Cardiac muscle cell (in vitro differentiated cells and primary cell): ENCODE measurements around the gene CMTM6. TPM values are rescaled to one million over a fixed set of nuclear protein-coding genes. Genes with fewer than 3 reads are reported as not detected.

Experiments used
- DNase-seq, 2 donors: peaks; one replicate each; pipeline versions ENCODE4 v3.0.0 to v3.0.0-alpha.2; 2010 to 2017; ENCODE audit warnings: low read depth in 1 of 2, low spot score in 1 of 2
- H3K27ac ChIP-seq: fragments of 200-600 bp; sonication (generic); 2 replicates; pipeline ENCODE4 v1.5.1; 2016
- H3K27me3 ChIP-seq: fragments of 200-600 bp; sonication (generic); 2 replicates; pipeline ENCODE4 v1.6.0; 2016; ENCODE audit warnings: control low read depth
- H3K36me3 ChIP-seq: fragments of 200-600 bp; sonication (generic); 2 replicates; pipeline ENCODE4 v1.5.1; 2016; ENCODE audit warnings: control low read depth
- H3K4me1 ChIP-seq: fragments of 200-600 bp; sonication (generic); 2 replicates; pipeline ENCODE4 v1.8.1; 2017; ENCODE audit warnings: low read depth, mild to moderate bottlenecking, mixed run types
- H3K4me3 ChIP-seq: fragments of 200-600 bp; sonication (generic); 2 replicates; pipeline ENCODE4 v1.5.1; 2016; ENCODE audit warnings: mild to moderate bottlenecking
- H3K9me3 ChIP-seq: fragments of 200-600 bp; sonication (generic); 2 replicates; pipeline ENCODE4 v1.5.1; 2017; ENCODE audit warnings: low read depth, mild to moderate bottlenecking, control low read depth
- polyA plus RNA-seq: library from polyadenylated mRNA; unstranded; fragments of >200 nt; fragmentation: Nextera tagmentation; extraction: Ambion mirVana; gene quantifications from 2 replicates; pipeline ENCODE4 v1.2.1, GENCODE V29; 2016
- total RNA-seq: library from RNA; depleted of rRNA; stranded (reverse); fragments of >200 nt; gene quantifications from 2 replicates; pipeline ENCODE4 v1.2.3, GENCODE V29; 2016
- TF ChIP-seq, protein P1 (sequence below): IDR thresholded peaks from 2 replicates; pipeline ENCODE4 v1.5.1; 2012; ENCODE audit warnings: low read depth, mild to moderate bottlenecking, low read length

CMTM6 gene
- total and polyA plus RNA-seq, 2 experiments from 2014 or later: 24.5 to 39.9 TPM

DNA sequence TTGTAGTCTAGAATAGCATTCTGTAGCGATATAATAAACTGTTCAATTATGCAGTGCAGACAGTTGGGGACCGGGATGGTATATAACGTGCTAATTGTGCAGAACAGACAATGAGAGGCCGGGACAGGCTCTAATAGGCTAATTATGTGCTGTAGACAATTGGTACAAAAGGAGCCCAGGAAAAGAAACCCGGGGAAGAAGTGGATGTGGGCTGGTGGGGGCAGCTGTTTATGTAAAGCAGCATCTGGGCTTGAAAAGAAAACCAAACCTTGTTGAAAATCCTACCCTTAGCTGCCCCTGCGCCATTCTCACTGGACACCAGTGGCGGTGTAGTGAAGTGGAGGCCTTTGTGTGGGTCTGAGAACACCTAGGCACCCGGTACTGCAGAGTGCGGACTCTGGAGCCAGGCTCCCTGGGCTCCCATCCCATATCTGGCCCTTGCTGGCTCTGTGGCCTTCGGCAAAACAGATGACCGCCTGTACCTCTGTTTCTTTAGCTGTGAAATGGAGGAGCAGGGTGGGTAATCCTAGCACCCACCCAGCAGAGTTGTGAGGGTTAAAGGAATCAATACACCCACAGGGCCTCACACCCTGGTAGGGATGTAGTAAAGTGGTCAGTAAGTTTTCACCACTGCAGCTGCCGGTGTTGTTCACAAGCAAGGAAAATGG is 51.5 kb downstream of the CMTM6 start:
- no peak for DNase-seq
- no peak overlapping the region for H3K4me3 ChIP-seq
- H3K36me3 ChIP-seq: no peaks in the 10 kb centered on the region
- H3K9me3 ChIP-seq: no peaks in the 10 kb centered on the region
- peaks cover 23% of the 10 kb centered on the region for H3K4me1 ChIP-seq
- no peak overlapping the region for H3K27ac ChIP-seq
- no peaks in the 10 kb centered on the region for H3K27me3 ChIP-seq
- TF ChIP-seq, protein P1, sequence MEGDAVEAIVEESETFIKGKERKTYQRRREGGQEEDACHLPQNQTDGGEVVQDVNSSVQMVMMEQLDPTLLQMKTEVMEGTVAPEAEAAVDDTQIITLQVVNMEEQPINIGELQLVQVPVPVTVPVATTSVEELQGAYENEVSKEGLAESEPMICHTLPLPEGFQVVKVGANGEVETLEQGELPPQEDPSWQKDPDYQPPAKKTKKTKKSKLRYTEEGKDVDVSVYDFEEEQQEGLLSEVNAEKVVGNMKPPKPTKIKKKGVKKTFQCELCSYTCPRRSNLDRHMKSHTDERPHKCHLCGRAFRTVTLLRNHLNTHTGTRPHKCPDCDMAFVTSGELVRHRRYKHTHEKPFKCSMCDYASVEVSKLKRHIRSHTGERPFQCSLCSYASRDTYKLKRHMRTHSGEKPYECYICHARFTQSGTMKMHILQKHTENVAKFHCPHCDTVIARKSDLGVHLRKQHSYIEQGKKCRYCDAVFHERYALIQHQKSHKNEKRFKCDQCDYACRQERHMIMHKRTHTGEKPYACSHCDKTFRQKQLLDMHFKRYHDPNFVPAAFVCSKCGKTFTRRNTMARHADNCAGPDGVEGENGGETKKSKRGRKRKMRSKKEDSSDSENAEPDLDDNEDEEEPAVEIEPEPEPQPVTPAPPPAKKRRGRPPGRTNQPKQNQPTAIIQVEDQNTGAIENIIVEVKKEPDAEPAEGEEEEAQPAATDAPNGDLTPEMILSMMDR: no peak

DNA sequence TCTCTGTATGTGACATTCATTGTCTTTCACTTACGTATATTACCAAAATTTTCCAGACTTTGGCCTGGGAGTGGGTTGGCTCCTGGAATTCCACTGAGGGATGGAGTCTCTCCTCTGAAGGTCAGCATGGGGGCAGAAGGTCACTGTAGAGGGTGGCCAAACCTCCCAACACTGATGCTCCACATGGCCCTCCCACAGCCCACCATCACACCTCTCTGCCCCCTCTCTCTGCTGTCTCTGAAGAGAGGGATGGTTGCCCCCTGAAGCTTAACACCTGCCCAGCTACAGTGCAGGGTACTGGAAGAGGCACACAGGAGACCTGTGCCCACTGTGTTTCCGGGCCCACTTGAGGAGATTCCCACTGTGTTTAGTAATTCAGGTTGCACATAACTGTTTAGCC is 52.2 kb downstream of the CMTM6 start:
- H3K9me3 ChIP-seq: no peaks in the 10 kb centered on the region
- H3K4me3 ChIP-seq: no peak overlapping the region
- no peaks in the 10 kb centered on the region for H3K27me3 ChIP-seq
- H3K36me3 ChIP-seq: no peaks in the 10 kb centered on the region
- TF ChIP-seq, protein P1: no peak
- no peak for DNase-seq
- peaks cover 23% of the 10 kb centered on the region for H3K4me1 ChIP-seq
- H3K27ac ChIP-seq: no peak overlapping the region

- H3K27me3 ChIP-seq: no peaks in the 10 kb centered on the region
- H3K4me3 ChIP-seq: no peak overlapping the region
- H3K9me3 ChIP-seq: no peaks in the 10 kb centered on the region
- peaks cover 23% of the 10 kb centered on the region for H3K4me1 ChIP-seq
- no peak for DNase-seq
- H3K27ac ChIP-seq: no peak overlapping the region
- TF ChIP-seq, protein P1: no peak
- no peaks in the 10 kb centered on the region for H3K36me3 ChIP-seq
Observed at GRCh38 chr3:32449691-32450090, 53.0 kb downstream of the CMTM6 start.

GRCh38 chr3:32448686-32449474 is 53.8 kb downstream of the CMTM6 start:
- TF ChIP-seq, protein P1: no peak
- Histone ChIP-seq H3K27me3 (no peaks in the 10 kb centered on the region), H3K9me3 (no peaks in the 10 kb centered on the region), H3K4me1 (peaks cover 23% of the 10 kb centered on the region), H3K27ac (peak overlapping the region; percentile 80), H3K36me3 (no peaks in the 10 kb centered on the region), H3K4me3 (no peak overlapping the region)
- DNase-seq: peak in 1 of 2 donors; percentile 84

DNA sequence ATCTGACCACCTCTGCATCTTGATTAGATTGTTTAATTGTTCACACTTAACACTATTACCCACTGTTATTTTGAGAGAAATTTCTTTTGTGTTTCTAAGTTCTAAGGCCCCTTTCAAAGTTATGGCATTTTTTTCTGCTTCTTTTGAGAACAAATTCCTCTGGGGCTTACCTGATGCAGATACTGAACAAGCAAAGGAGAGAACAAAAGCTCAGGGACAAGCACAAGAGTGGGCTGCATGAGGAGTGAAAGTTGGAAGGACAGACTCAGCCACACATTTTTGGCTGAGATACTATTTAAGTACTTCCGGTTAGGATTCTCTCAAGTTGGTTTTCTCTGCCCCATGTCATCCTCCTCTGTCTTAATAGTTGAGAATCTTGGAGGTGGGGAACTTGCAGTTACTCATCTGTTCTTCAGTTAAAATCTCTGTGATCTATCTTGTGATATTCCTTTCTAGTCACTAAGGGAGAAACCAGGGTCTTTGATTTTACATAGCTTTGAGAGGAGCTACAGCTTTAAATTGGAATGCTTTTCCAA is 54.7 kb downstream of the CMTM6 start:
- H3K27me3 ChIP-seq: no peaks in the 10 kb centered on the region
- no peak for DNase-seq
- TF ChIP-seq, protein P1: no peak
- H3K9me3 ChIP-seq: no peaks in the 10 kb centered on the region
- no peaks in the 10 kb centered on the region for H3K36me3 ChIP-seq
- peak overlapping the region; percentile 24 for H3K27ac ChIP-seq
- peaks cover 23% of the 10 kb centered on the region for H3K4me1 ChIP-seq
- H3K4me3 ChIP-seq: no peak overlapping the region
